ENCODE data around the gene EEPD1.

Gene EEPD1

GRCh38 chr7:36112969-36113368 is 40.1 kb upstream of the EEPD1 start:
- DNase-seq (ENCODE audit: low spot score), result no peak
- TF ChIP-seq, protein P1, sequence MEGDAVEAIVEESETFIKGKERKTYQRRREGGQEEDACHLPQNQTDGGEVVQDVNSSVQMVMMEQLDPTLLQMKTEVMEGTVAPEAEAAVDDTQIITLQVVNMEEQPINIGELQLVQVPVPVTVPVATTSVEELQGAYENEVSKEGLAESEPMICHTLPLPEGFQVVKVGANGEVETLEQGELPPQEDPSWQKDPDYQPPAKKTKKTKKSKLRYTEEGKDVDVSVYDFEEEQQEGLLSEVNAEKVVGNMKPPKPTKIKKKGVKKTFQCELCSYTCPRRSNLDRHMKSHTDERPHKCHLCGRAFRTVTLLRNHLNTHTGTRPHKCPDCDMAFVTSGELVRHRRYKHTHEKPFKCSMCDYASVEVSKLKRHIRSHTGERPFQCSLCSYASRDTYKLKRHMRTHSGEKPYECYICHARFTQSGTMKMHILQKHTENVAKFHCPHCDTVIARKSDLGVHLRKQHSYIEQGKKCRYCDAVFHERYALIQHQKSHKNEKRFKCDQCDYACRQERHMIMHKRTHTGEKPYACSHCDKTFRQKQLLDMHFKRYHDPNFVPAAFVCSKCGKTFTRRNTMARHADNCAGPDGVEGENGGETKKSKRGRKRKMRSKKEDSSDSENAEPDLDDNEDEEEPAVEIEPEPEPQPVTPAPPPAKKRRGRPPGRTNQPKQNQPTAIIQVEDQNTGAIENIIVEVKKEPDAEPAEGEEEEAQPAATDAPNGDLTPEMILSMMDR (IDR thresholded peaks at IDR 0.05), result no peak
- Histone ChIP-seq H3K27ac (no peak overlapping the region), H3K4me3 (no peak overlapping the region)

- TF ChIP-seq, protein P1 (IDR thresholded peaks at IDR 0.05), result no peak
- Histone ChIP-seq H3K4me3 (no peak overlapping the region), H3K27ac (no peak overlapping the region)
- no peak for DNase-seq (ENCODE audit: low spot score)
These were observed 38.7 kb upstream of the EEPD1 start for GRCh38 chr7:36114355-36114754.

DNA sequence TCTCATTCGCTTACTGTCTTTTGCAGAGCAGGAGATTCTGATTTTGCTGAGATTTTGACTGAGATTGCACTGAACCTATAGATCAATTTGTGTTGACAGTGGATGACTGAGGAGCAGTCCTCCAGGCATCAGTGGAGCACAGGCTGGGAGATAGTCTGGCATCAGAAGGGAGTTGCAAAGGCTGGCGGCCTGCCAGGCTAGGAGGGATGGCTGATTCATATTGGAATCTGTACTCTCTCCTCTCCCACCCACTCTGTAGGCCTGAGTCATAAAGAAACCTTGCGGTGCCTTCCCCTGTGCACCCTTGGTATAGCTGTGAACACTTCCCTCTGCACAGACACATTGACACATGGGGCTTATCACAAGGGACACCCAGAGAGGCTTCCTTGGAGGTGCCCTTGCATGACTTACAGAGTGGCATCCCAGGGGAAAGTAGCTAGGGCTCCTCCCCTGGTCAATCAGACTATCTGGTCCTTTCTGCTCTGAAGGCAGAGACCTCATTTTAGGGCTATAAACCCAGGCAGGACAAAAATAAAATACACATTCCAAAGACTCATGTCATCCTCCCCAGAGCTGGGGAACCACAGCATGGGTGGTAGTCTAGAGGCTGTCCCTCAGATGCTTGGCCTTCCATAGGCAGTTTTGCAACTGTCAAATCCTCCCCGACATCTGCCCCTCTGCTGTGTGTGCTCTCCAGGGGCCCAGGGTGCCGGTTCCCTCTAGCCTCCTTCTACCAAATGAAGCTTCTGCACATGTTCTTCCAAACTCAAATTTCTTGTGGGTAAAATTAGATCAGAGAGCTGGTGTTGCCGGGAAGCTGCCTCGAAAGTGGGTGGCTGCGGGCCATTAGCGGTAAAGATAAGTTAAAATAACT is 37.4 kb upstream of the EEPD1 start:
- peak; percentile 80 for DNase-seq (ENCODE audit: low spot score)
- H3K4me3 ChIP-seq, result peak overlapping the region; percentile 27
- peak overlapping the region; percentile 61 to 79 for H3K27ac ChIP-seq
- TF ChIP-seq, protein P1 (IDR thresholded peaks at IDR 0.05), result no peak

DNA sequence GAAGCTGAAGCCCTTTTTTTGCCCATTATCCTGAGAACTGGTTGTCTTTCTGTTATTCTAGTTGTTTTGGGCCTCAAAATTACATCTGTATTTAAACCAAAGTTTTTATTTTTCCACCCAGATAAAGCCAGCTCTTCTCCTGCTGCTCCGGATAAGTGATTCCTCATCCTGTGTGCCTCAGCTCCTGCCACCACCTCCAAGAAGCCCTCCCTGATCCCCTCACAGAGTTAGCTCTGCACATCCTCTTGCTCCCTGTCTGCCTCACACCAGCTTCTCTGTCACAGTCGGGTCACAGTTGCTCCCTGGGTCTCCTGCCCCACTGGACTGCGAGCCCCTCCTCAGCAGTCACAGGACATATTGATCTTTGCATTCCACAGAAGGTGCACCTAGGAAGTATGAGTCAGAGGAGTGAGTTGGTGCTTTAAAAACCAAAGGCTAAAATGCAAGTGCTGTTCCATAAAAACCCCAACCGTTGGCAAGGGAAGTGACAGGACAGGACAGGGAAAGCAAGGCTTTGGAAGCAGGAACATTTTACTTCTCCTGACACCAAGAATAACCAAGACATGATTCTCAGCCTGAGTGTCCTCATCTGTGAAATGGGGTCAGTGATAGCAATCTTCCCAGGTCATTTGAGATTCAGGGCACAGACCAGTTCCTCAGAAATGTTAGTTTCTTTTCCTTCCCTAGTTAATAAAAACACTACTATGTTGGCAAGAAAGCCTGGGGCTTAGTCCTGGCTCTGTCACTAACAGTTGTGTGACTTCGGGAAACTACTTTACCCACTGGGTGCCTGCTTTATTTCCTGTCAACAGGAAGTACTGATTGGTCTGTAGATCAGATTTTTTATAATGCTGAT is 36.5 kb upstream of the EEPD1 start:
- H3K27ac ChIP-seq, result peak overlapping the region; percentile 61 to 79

DNA sequence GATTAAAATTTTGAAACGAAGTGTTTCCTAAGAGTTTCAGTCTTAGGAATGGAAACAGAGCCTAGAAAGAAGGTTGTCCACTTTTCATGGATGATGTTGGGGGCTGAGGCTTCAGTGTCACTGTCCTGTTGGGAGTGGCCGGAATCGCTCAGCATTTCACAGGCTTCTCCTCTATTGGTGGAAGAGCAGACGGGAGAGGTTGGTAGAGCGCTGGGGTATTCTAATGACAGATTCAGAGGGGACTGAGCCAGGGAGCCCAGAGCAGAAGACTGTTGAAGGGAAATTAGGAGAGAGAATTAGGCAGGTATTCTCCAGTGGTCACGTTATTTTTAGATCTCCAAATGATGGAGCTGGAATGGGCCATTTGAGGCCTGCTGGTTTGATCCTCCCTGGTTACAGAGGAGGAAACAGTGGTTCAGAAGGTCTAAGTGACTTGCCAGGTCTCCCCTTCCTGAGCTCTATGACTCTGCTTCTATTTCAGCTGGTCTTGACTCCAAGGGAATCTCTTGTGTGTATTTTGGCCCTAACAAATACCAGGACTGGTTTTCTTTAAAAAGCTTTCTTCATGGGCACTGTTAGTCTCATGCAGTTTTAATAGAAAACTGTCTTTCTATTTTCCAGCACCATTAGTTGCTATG is 35.7 kb upstream of the EEPD1 start:
- no peak for DNase-seq (ENCODE audit: low spot score)
- Histone ChIP-seq H3K27ac (peak overlapping the region; percentile 61 to 79), H3K4me3 (no peak overlapping the region)
- TF ChIP-seq, protein P1 (IDR thresholded peaks at IDR 0.05), result no peak

More for the DNA sequence above, 36.5 kb upstream of the EEPD1 start:
- H3K4me3 ChIP-seq, result no peak overlapping the region
- TF ChIP-seq, protein P1 (IDR thresholded peaks at IDR 0.05), result no peak
- no peak for DNase-seq (ENCODE audit: low spot score)

DNA sequence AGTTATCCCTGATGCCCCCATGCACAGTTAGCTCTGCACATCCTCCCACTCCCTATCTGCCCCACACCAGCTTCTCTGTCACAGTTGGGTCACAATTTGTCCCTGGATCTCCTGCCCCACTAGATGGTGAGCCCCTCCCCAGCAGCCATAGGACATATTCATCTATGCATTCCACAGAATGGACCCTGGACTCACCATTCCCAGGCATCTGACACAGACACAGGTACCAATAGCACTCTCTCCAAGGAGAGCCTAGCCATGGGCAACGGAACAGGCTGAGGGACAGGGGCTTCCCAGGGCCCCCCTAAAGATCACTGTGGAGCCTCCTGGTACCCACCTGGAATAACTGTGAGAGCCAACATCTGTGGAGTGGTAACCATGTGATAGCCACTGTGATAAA is 34.7 kb upstream of the EEPD1 start:
- H3K4me3 ChIP-seq, result no peak overlapping the region
- no peak for DNase-seq (ENCODE audit: low spot score)
- TF ChIP-seq, protein P1 (IDR thresholded peaks at IDR 0.05), result no peak
- H3K27ac ChIP-seq, result peak overlapping the region in 1 of 2 donors; percentile 47

Measured in coronary artery (tissue), 2 donors.